Measurements from ENCODE around the gene HNRNPF.
"Not testable (repeated sequence)": the region's sequence is repeated elsewhere in the genome, so short reads cannot be mapped to it uniquely, and the experiment has no call there.

Gene HNRNPF

DNA sequence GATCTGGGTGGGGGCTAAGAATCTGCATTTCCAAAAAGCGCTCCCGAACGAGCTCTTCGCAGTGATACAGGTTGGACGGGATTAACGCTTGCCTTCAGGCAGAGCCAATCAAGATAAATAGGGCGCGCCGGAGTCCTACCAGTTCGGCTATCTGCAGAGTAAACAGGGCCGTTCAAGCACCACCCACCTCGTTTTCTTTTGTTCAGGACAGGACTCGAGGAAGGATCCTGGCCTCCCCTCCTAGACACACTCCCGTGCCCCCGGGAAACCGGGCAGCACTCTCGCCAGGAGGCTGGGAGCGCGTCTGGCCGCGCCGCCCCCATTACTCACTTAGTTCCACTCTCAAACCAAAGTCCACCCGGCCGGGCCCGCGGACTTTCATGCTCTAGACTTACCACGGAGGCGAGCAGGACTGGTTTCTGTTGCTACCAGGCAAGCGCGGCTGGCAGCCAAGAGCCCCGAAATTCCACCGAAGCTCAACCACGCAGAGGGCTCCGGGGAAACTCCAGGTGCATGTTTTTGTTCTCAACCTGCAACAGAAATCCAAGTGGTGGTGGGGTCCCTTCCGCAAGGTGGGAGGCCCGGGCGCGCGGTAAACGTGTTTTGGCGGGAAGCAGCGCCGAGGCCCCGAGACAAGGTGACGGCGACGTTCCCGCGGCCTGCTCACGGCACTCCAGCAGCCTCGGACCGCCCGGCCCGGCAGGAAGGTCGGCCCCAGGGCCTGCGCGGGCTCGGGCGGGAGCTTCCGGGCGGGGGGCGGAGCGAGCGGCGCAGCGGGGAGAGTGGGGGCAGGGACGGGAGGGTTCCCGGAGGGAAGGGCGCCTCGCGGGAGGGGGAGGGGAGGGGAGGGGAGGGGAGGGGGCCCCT lies 12.7 kb downstream of the HNRNPF start:
- peak; percentile 89 for DNase-seq

GRCh38 chr10:43395571-43396060 lies 13.4 kb downstream of the HNRNPF start:
- DNase-seq = peak; percentile 75

GRCh38 chr10:43394868-43395267 lies 14.1 kb downstream of the HNRNPF start:
- no peak for DNase-seq

GRCh38 chr10:43393606-43394360 lies 15.2 kb downstream of the HNRNPF start:
- no peak for DNase-seq

GRCh38 chr10:43393186-43393585 lies 15.8 kb downstream of the HNRNPF start:
- not testable (repeated sequence) for DNase-seq

GRCh38 chr10:43392748-43393147 lies 16.2 kb downstream of the HNRNPF start:
- DNase-seq = no peak

- DNase-seq = no peak
Observed at GRCh38 chr10:43391496-43391895, 17.5 kb downstream of the HNRNPF start.

GRCh38 chr10:43390759-43391158 lies 18.2 kb downstream of the HNRNPF start:
- no peak for DNase-seq

- DNase-seq = no peak
Observed at GRCh38 chr10:43390333-43390732, 18.7 kb downstream of the HNRNPF start.

GRCh38 chr10:43389867-43390266 lies 19.1 kb downstream of the HNRNPF start:
- DNase-seq = no peak

- DNase-seq = no peak
Observed at GRCh38 chr10:43387678-43388032, 21.3 kb downstream of the HNRNPF start.

GRCh38 chr10:43386981-43387677 lies 21.9 kb downstream of the HNRNPF start:
- DNase-seq = no peak

DNA sequence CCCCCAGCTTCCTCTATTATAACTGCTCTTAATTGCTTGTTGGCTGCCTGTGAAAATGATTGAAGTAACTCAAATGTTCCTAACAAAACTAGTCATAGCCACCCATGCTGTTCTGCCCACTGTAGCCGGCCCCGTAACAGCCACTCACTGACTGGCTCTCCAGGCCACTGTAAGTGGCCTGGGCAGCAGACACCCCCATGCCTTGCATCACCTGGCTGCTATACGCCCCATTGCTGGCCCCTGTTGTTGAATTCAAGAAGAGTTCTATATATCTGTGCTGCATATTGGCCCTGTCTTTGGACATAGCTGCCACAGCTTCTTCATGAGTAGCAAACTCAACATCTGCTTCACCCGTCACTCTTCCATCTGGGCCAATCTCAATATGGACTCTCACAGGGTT lies 22.4 kb downstream of the HNRNPF start:
- DNase-seq = no peak

DNA sequence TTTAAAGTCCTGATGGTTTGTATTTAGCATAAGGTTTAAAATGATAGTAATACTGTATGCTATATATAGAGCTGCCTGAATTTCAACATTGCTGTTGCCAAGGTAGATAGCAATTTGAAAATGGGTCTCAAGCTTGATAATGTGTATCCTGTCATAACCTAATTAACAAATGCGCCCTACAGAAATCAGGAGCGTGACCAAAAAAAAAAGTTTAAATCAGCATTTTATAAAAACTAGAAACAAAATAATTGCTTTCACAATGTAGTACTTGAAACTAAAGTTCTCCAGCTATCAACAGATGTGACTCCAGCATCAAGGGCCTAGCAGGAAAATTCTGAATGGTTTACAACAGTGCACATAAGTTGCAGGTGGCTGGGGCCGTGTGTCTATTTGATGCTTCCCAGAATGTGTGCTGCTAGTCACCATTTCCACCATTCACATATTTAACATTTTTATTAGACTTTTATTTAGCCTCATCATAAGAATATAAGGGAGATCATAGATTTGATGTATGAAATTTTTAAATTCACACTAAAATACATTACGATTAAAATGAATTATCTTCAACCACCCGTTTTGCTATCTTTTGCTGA lies 23.5 kb downstream of the HNRNPF start:
- DNase-seq = no peak

DNA sequence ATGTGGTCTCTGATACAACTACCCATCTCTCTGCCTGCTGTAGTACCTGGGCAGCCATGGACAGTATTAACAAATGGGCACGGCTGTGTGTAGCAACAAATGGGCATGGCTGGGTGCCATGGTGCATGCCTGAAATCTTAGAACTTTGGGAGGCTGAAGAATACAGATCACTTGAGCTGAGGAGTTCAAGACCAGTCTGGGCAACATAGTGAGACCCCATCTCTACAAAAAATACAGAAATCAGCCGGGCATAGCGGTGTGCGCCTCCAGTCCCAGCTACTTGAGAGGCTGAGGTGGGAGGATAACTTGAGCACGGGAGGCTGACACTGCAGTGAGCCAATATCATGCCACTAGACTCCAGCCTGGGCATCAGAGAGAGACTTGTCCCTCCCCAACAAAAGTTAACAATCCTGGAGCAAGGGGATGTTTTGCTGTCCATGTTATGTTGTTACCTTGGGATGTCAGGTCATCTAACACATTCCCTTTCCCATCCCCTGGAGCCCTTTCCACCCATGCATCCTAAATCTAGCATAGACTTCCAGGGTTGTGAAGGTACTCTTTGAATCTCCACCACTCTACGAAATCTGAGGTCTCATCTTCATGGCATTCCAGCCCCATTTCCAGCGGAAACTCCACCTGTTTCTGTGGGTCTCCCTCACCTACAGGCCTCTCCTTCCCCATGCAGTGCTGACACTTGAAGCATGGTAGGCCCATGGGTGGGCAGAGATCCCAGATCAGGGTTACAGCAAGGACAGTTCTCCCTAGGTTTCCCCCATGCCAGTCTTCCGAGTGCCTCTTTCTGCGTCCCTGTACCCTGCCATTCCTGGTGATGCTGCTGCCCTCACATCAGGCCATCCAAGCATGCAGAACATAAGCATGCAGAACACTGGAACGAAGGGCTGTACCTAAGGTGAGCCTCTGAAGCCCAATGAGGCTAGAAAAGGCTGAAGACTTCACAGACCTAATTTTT lies 24.4 kb downstream of the HNRNPF start:
- no peak for DNase-seq

DNA sequence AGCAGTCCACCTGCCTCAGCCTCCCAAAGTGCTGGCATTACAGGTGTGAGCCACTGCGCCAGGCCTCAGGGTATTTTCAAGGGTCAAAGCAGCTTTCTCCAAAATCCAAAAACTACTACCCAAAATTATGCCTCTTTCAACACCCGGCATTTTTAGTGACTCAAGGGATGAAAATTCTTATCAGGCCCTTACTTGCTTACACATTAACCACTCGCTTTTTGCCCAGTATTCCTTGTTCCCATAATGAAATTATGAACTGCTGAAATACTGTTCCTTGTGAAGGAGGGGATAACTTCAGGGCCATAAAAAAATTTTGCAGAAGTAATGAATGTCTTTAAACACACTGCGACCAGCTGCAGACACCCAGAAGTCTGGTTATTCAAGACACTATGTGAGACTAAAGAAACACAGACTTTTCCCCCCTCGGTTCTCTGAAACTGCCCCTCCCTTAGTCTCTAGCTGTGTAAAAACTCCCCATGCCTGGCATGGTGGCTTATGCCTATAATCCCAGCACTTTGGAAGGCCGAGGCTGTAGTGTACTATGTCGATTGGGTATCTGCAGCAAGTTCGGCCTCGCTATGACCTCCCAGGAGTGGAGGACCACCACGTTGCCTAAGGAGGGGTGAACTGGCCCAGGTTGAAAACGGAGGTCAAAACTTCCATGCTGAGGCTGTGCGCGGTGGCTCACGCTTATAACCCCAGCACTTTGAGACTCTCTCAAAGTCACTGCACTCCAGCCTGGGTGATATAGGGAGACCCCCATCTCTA lies 25.6 kb downstream of the HNRNPF start:
- DNase-seq = no peak

GRCh38 chr10:43380610-43381222 lies 28.3 kb downstream of the HNRNPF start:
- no peak for DNase-seq

DNA sequence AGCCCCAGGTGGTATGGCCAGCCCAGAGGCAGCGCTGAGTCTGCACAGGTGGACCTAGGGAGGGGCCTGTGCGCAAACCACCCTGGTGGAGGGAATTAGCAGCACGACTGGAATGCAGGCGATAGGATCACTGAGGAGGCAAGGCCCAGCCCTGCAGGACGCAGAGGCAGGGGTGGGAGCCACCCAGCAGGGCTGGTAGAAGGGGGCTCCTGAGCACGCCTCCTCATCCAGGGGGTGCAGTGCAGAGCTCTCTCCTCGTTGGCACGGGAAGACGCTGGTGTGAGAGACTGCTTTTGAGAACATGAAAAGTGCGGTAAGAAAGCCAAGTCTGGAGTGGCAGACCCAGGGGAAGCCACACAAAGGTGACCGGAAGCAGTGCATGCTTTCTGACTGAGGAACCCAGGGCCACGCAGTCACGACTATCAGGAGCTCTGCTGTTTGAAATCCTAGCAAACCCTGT lies 31.5 kb downstream of the HNRNPF start:
- no peak for DNase-seq

GRCh38 chr10:43376828-43377423 lies 32.1 kb downstream of the HNRNPF start:
- no peak for DNase-seq

DNA sequence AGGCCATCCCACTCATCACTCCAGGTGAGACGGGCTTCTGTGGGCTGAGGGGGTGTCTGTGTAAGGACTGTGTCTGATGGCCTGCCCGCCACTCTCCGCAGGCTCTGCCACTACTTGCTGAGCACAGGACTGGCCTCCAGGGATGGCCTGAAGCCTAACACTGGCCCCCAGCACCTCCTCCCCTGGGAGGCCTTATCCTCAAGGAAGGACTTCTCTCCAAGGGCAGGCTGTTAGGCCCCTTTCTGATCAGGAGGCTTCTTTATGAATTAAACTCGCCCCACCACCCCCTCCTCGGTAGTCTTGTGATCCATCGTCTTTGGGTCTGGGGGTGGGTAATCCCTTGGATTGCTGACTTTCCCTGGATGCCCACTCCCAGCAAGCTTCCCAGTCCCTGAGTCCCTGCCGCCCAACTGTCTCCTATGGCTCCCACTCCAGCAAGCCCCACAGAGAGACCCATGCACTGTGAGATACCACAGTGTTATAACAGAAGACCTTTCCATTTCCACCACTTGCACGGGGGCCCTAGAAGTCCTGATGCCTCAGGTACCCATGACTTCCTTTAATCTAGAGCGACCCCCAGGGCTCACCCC lies 32.8 kb downstream of the HNRNPF start:
- DNase-seq = no peak
